ENCODE measurements around the gene HOXB9.

The HOXB9 gene

DNA sequence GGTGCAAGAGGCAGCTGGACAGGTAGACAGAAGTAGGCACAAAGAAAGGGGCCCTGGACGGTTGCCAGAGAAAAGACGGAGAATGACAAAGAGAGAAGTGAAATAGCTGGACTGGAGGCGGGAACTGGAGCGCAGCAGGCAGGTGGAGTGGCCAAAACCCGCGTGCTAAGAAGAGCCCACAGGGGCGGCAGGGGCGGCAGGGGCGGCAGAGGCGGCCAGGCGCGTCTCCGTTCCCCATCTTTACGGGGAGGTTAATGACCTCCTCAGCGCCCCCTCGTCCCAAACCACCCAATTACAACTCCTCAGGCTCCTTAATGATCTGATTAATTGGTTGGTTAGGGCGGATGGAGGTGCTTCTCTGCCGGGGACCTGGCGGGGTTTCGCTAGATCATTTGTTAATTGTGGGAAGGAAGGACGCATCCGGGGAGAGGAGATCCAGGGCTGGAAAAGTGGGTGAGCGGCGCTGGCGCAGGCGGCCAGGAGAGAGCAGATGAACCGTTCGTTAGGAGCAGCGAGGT, 15.4 kb upstream of the HOXB9 start:
- ATAC-seq = no peak
- TF ChIP-seq, protein P1, sequence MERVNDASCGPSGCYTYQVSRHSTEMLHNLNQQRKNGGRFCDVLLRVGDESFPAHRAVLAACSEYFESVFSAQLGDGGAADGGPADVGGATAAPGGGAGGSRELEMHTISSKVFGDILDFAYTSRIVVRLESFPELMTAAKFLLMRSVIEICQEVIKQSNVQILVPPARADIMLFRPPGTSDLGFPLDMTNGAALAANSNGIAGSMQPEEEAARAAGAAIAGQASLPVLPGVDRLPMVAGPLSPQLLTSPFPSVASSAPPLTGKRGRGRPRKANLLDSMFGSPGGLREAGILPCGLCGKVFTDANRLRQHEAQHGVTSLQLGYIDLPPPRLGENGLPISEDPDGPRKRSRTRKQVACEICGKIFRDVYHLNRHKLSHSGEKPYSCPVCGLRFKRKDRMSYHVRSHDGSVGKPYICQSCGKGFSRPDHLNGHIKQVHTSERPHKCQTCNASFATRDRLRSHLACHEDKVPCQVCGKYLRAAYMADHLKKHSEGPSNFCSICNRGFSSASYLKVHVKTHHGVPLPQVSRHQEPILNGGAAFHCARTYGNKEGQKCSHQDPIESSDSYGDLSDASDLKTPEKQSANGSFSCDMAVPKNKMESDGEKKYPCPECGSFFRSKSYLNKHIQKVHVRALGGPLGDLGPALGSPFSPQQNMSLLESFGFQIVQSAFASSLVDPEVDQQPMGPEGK (CRISPR knock-in tag; IDR thresholded peaks at IDR 0.05; ENCODE audit: borderline replicate concordance) = no peak
- TF ChIP-seq TSHZ2 (CRISPR knock-in tag; IDR thresholded peaks at IDR 0.05) (no peak), ZNF8 (CRISPR knock-in tag; IDR thresholded peaks at IDR 0.05) (no peak), CSDC2 (CRISPR knock-in tag; IDR thresholded peaks at IDR 0.05) (no peak), ZNF565 (CRISPR knock-in tag; conservative IDR thresholded peaks at IDR 0.05; ENCODE audit: low read depth) (no peak), BACH2 (CRISPR knock-in tag; IDR thresholded peaks at IDR 0.05; ENCODE audit: borderline replicate concordance) (no peak), RARB (CRISPR knock-in tag; IDR thresholded peaks at IDR 0.05) (no peak), CREB5 (CRISPR knock-in tag; IDR thresholded peaks at IDR 0.05; ENCODE audit: low read depth) (no peak), ZFP3 (CRISPR knock-in tag; IDR thresholded peaks at IDR 0.05) (no peak), ZNF70 (CRISPR knock-in tag; IDR thresholded peaks at IDR 0.05) (no peak), ZFP30 (CRISPR knock-in tag; IDR thresholded peaks at IDR 0.05) (no peak), ARNTL (CRISPR knock-in tag; IDR thresholded peaks at IDR 0.05; ENCODE audit: borderline replicate concordance, low read depth) (no peak), OSR1 (CRISPR knock-in tag; IDR thresholded peaks at IDR 0.05) (no peak), SNAI2 (CRISPR knock-in tag; IDR thresholded peaks at IDR 0.05) (no peak), ISL1 (CRISPR knock-in tag; IDR thresholded peaks at IDR 0.05) (no peak), GLIS3 (CRISPR knock-in tag; IDR thresholded peaks at IDR 0.05) (no peak), CSRNP3 (CRISPR knock-in tag; IDR thresholded peaks at IDR 0.05) (no peak), TCF4 (CRISPR knock-in tag; IDR thresholded peaks at IDR 0.05; ENCODE audit: borderline replicate concordance) (no peak)
- TF ChIP-seq, protein P2, sequence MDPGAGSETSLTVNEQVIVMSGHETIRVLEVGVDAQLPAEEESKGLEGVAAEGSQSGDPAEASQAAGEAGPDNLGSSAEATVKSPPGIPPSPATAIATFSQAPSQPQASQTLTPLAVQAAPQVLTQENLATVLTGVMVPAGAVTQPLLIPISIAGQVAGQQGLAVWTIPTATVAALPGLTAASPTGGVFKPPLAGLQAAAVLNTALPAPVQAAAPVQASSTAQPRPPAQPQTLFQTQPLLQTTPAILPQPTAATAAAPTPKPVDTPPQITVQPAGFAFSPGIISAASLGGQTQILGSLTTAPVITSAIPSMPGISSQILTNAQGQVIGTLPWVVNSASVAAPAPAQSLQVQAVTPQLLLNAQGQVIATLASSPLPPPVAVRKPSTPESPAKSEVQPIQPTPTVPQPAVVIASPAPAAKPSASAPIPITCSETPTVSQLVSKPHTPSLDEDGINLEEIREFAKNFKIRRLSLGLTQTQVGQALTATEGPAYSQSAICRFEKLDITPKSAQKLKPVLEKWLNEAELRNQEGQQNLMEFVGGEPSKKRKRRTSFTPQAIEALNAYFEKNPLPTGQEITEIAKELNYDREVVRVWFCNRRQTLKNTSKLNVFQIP (CRISPR knock-in tag; IDR thresholded peaks at IDR 0.05; ENCODE audit: borderline replicate concordance, low read depth) = no peak

DNA sequence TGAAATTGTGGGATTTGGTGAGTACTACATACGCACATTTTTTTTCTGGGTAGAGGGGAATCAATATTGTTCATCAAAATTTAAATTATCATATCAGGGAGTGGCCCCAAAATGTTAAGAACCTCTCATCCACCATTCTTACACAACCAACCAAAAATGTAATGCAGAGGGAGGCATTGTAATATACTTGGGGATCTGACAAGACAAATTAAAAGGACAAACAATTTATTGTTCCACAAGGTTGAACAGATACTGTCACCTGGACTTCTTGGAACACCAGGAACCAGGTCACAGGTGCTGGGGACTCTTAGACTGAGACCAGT, 14.7 kb upstream of the HOXB9 start:
- no peak for TF ChIP-seq OSR1 (CRISPR knock-in tag; IDR thresholded peaks at IDR 0.05)
- TF ChIP-seq CSRNP3 (CRISPR knock-in tag; IDR thresholded peaks at IDR 0.05) = no peak
- no peak for TF ChIP-seq TCF4 (CRISPR knock-in tag; IDR thresholded peaks at IDR 0.05; ENCODE audit: borderline replicate concordance)
- TF ChIP-seq ZNF565 (CRISPR knock-in tag; conservative IDR thresholded peaks at IDR 0.05; ENCODE audit: low read depth) = no peak
- TF ChIP-seq GLIS3 (CRISPR knock-in tag; IDR thresholded peaks at IDR 0.05) = no peak
- TF ChIP-seq ZFP30 (CRISPR knock-in tag; IDR thresholded peaks at IDR 0.05) = no peak
- no peak for TF ChIP-seq CSDC2 (CRISPR knock-in tag; IDR thresholded peaks at IDR 0.05)
- TF ChIP-seq ZNF70 (CRISPR knock-in tag; IDR thresholded peaks at IDR 0.05) = no peak
- TF ChIP-seq PPARA (CRISPR knock-in tag; IDR thresholded peaks at IDR 0.05; ENCODE audit: borderline replicate concordance) = no peak
- TF ChIP-seq TSHZ2 (CRISPR knock-in tag; IDR thresholded peaks at IDR 0.05) = no peak
- TF ChIP-seq ZC3H10 (CRISPR knock-in tag; IDR thresholded peaks at IDR 0.05) = no peak
- TF ChIP-seq ZFP3 (CRISPR knock-in tag; IDR thresholded peaks at IDR 0.05) = no peak
- TF ChIP-seq ARNTL (CRISPR knock-in tag; IDR thresholded peaks at IDR 0.05; ENCODE audit: borderline replicate concordance, low read depth) = no peak
- no peak for TF ChIP-seq BACH2 (CRISPR knock-in tag; IDR thresholded peaks at IDR 0.05; ENCODE audit: borderline replicate concordance)
- TF ChIP-seq, protein P2 (CRISPR knock-in tag; IDR thresholded peaks at IDR 0.05; ENCODE audit: borderline replicate concordance, low read depth) = no peak
- no peak for TF ChIP-seq ISL1 (CRISPR knock-in tag; IDR thresholded peaks at IDR 0.05)

More for the DNA sequence above, 14.7 kb upstream of the HOXB9 start:
- no peak for ATAC-seq

All from SK-N-SH treated with all-trans-retinoic acid at 6 μM for 48 hours (cell line).